ENCODE measurements around the gene PFKFB3.
"Not testable (repeated sequence)": the region's sequence is repeated elsewhere in the genome, so short reads cannot be mapped to it uniquely, and the experiment has no call there.

The PFKFB3 gene

GRCh38 chr10:6202684-6203330, at the start of gene PFKFB3:
Gene PFKFB3, plus strand, starts transcription at chr10:6202932. Its CDS starts 329 bp downstream, at chr10:6203261.
- DNase-seq: peak; percentile 96

- no peak for DNase-seq
Measured at GRCh38 chr10:6153845-6154244, 48.9 kb upstream of the PFKFB3 start.

- DNase-seq: no peak
Measured at GRCh38 chr10:6154566-6154965, 48.2 kb upstream of the PFKFB3 start.

- no peak for DNase-seq
Measured at GRCh38 chr10:6158276-6158675, 44.5 kb upstream of the PFKFB3 start.

- no peak for DNase-seq
Measured at GRCh38 chr10:6161921-6162320, 40.8 kb upstream of the PFKFB3 start.

- DNase-seq: no peak
Measured at GRCh38 chr10:6162589-6163356, 40.0 kb upstream of the PFKFB3 start.

GRCh38 chr10:6163364-6164270, 39.1 kb upstream of the PFKFB3 start:
- DNase-seq: peak; percentile 95

GRCh38 chr10:6164271-6165095, 38.2 kb upstream of the PFKFB3 start:
- DNase-seq: no peak

- no peak for DNase-seq
Measured at GRCh38 chr10:6165221-6165725, 37.5 kb upstream of the PFKFB3 start.

- DNase-seq: not testable (repeated sequence)
Measured at GRCh38 chr10:6165933-6166332, 36.8 kb upstream of the PFKFB3 start.

GRCh38 chr10:6167456-6167855, 35.3 kb upstream of the PFKFB3 start:
- no peak for DNase-seq

GRCh38 chr10:6168084-6168483, 34.6 kb upstream of the PFKFB3 start:
- DNase-seq: no peak

GRCh38 chr10:6170638-6171037, 32.1 kb upstream of the PFKFB3 start:
- DNase-seq: no peak

GRCh38 chr10:6171881-6172695, 30.6 kb upstream of the PFKFB3 start:
- peak; percentile 64 for DNase-seq

- DNase-seq: peak; percentile 81
Measured at GRCh38 chr10:6173203-6173602, 29.5 kb upstream of the PFKFB3 start.

- DNase-seq: no peak
Measured at GRCh38 chr10:6174201-6174874, 28.4 kb upstream of the PFKFB3 start.

- no peak for DNase-seq
Measured at GRCh38 chr10:6175329-6176055, 27.2 kb upstream of the PFKFB3 start.

GRCh38 chr10:6176691-6177231, 26.0 kb upstream of the PFKFB3 start:
- DNase-seq: no peak

- no peak for DNase-seq
Measured at GRCh38 chr10:6177880-6178281, 24.9 kb upstream of the PFKFB3 start.

GRCh38 chr10:6178581-6178980, 24.2 kb upstream of the PFKFB3 start:
- DNase-seq: no peak
